ENCODE data around the gene CTBP1. TPM values are rescaled to one million over a fixed set of nuclear protein-coding genes. Genes with fewer than 3 reads are reported as not detected.

The CTBP1 gene
- total RNA-seq, 3 donors from 2014 or later, result 130 to 159 (median 133) TPM

DNA sequence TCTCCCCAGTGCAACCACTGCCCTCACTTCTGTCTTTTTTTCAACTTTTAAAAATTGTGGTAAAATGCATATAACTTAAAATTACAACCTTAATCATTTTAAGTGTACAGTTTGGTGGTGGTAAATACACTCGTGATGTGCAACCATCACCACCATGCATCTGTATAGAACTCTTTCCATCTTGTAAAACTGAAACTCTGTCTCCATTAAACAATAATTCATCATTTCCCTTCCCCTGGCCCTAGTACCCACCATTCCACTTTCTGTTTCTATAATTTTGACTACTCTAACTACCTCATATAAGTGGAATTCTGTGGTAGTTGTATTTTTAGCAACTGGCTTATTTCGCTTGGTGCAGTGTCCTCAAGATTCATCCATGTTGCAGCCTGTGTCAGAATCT is 6.8 kb upstream of the CTBP1 start:
- TF ChIP-seq POLR2A (IDR thresholded peaks at IDR 0.05) (no peak), POLR2AphosphoS5 (IDR thresholded peaks at IDR 0.05) (no peak)
- TF ChIP-seq, protein P1, sequence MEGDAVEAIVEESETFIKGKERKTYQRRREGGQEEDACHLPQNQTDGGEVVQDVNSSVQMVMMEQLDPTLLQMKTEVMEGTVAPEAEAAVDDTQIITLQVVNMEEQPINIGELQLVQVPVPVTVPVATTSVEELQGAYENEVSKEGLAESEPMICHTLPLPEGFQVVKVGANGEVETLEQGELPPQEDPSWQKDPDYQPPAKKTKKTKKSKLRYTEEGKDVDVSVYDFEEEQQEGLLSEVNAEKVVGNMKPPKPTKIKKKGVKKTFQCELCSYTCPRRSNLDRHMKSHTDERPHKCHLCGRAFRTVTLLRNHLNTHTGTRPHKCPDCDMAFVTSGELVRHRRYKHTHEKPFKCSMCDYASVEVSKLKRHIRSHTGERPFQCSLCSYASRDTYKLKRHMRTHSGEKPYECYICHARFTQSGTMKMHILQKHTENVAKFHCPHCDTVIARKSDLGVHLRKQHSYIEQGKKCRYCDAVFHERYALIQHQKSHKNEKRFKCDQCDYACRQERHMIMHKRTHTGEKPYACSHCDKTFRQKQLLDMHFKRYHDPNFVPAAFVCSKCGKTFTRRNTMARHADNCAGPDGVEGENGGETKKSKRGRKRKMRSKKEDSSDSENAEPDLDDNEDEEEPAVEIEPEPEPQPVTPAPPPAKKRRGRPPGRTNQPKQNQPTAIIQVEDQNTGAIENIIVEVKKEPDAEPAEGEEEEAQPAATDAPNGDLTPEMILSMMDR (IDR thresholded peaks at IDR 0.05), result no peak
- intact Hi-C loops (cut with DNase I; ENCODE audit: low total_unique reads), result no loop called here
- DNase-seq (ENCODE audit: low spot score in 2 of 2), result no peak
- Histone ChIP-seq H3K27ac (no peak overlapping the region), H3K4me1 (peaks cover 0 to 5% of the 10 kb centered on the region in 2 donors), H3K36me3 (no peaks in the 10 kb centered on the region), H3K27me3 (no peaks in the 10 kb centered on the region), H3K9me3 (no peaks in the 10 kb centered on the region), H3K4me3 (no peak overlapping the region)

DNA sequence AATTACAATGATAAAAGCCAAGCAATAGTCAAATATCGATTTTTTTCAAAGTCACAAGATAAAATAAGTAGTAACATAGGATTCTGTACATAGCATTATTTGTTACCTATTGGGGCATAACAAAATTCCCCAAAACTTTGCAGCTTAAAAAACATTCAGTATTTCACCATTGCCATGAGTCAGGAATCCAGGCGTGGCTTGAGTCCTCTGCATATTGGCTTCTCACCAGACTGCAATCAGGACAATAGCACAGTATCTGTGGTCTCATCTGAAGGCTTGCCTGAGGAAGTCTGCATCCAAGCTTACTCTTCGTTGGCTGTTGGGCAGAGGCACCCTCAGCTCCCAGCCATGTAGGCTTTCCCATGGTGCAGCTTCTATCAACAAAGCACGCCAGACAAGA is 6.2 kb upstream of the CTBP1 start:
- no peaks in the 10 kb centered on the region for H3K27me3 ChIP-seq
- no peak overlapping the region for H3K27ac ChIP-seq
- DNase-seq (ENCODE audit: low spot score in 2 of 2), result no peak
- no peaks in the 10 kb centered on the region for H3K36me3 ChIP-seq
- peaks cover 0 to 10% of the 10 kb centered on the region in 2 donors for H3K4me1 ChIP-seq
- no peaks in the 10 kb centered on the region for H3K9me3 ChIP-seq
- intact Hi-C loops (cut with DNase I; ENCODE audit: low total_unique reads), result no loop called here
- no peak overlapping the region for H3K4me3 ChIP-seq
- TF ChIP-seq POLR2A (IDR thresholded peaks at IDR 0.05), result no peak
- TF ChIP-seq POLR2AphosphoS5 (IDR thresholded peaks at IDR 0.05), result no peak
- TF ChIP-seq, protein P1 (IDR thresholded peaks at IDR 0.05), result no peak

DNA sequence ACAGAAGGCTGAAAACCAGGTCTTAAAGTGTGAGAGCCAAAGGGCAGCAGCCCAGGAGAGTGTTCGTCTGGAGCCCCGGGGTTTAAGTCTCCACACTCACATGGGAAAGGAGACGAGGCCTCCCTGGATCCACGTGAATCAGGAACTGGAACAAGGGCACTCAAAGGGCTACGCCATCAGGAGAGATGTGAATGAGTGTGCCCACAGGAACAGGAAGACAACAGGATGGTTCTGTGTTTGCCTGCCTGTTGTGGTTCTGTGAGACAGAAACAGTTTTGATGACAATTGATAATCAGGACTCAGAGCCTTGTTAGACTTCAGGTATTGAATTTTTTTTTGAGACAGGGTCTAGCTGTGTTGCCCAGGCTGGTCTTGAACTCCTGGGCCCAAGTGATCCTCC is 4.9 kb upstream of the CTBP1 start:
- intact Hi-C loops (cut with DNase I; ENCODE audit: low total_unique reads), result no loop called here
- Histone ChIP-seq H3K9me3 (no peaks in the 10 kb centered on the region), H3K4me1 (peaks cover 0 to 12% of the 10 kb centered on the region in 2 donors), H3K36me3 (no peaks in the 10 kb centered on the region), H3K27me3 (no peaks in the 10 kb centered on the region), H3K4me3 (no peak overlapping the region), H3K27ac (no peak overlapping the region)
- TF ChIP-seq POLR2A (IDR thresholded peaks at IDR 0.05) (no peak), POLR2AphosphoS5 (IDR thresholded peaks at IDR 0.05) (no peak)
- TF ChIP-seq, protein P1 (IDR thresholded peaks at IDR 0.05), result no peak
- DNase-seq (ENCODE audit: low spot score in 2 of 2), result no peak

DNA sequence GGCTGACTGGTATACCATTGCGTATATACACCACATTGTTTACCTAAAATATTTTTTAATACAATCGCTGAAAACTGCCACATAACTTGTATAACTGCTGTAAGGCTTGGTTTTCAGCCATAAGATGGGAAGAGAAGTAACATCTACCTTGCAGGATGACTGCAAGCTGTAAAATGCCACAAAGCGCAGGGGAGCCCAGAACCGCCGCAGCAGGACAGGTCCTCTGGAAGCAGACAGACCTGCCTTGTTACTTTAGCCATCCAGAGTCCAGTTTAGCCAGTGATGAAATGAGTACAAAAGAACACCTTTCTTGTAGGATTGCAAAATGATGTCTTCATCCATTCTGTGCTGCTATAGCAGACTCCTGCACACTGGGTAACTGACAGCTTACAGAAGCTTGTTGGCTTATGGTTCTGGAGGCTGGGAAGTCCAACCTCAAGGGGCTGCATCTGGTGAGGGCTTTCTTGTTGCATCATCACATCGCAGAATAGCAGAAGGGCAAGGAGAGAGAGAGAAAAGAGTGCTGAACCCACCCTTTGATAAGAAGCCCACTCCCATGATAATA is 4.1 kb upstream of the CTBP1 start:
- no peaks in the 10 kb centered on the region for H3K36me3 ChIP-seq
- H3K4me3 ChIP-seq, result no peak overlapping the region
- intact Hi-C loops (cut with DNase I; ENCODE audit: low total_unique reads), result no loop called here
- no peak for DNase-seq (ENCODE audit: low spot score in 2 of 2)
- no peak overlapping the region for H3K27ac ChIP-seq
- H3K4me1 ChIP-seq, result peaks cover 0 to 12% of the 10 kb centered on the region in 2 donors
- H3K9me3 ChIP-seq, result no peaks in the 10 kb centered on the region
- no peaks in the 10 kb centered on the region for H3K27me3 ChIP-seq
- TF ChIP-seq, protein P1 (IDR thresholded peaks at IDR 0.05), result no peak
- TF ChIP-seq POLR2A (IDR thresholded peaks at IDR 0.05), result no peak
- no peak for TF ChIP-seq POLR2AphosphoS5 (IDR thresholded peaks at IDR 0.05)

DNA sequence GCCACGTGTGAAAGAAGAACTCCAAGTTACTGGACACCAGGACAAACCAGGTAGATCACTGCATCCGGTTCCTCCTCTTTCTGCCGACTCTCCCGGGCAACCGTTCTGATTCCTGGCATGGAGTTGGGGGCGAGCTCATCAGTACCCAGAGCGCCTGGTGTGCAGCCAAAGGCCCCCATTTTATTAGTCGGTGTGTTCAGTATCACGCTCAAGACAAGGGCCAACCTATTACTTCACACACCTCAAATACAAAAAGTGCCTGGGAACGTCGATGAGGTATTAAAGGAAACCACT is 2.8 kb upstream of the CTBP1 start:
- Histone ChIP-seq H3K4me1 (peaks cover 6 to 19% of the 10 kb centered on the region in 2 donors), H3K27me3 (no peaks in the 10 kb centered on the region), H3K27ac (no peak overlapping the region), H3K36me3 (no peaks in the 10 kb centered on the region), H3K9me3 (no peaks in the 10 kb centered on the region), H3K4me3 (no peak overlapping the region)
- no peak for DNase-seq (ENCODE audit: low spot score in 2 of 2)
- TF ChIP-seq, protein P1 (IDR thresholded peaks at IDR 0.05), result no peak
- TF ChIP-seq POLR2AphosphoS5 (IDR thresholded peaks at IDR 0.05), result no peak
- no peak for TF ChIP-seq POLR2A (IDR thresholded peaks at IDR 0.05)
- intact Hi-C loops (cut with DNase I; ENCODE audit: low total_unique reads), result no loop called here

Data from breast epithelium (tissue), 4 donors.